HG03565 (cell line): ENCODE results near the gene DNASE2.
"Not testable (repeated sequence)": the region's sequence is repeated elsewhere in the genome, so short reads cannot be mapped to it uniquely, and the experiment has no call there.

Experiments
- ATAC-seq: cut with Tn5 transposase; IDR thresholded peaks from one replicate; pipeline ENCODE4 v1.9.1; 2021; ENCODE audit warnings: mild to moderate bottlenecking, moderate library complexity; ENCODE audit not compliant: unreplicated experiment

DNASE2 gene

GRCh38 chr19:12865746-12866415 is 15.4 kb downstream of the DNASE2 start:
- ATAC-seq, result no peak

GRCh38 chr19:12864721-12865715 is 16.2 kb downstream of the DNASE2 start:
- ATAC-seq, result no peak

DNA sequence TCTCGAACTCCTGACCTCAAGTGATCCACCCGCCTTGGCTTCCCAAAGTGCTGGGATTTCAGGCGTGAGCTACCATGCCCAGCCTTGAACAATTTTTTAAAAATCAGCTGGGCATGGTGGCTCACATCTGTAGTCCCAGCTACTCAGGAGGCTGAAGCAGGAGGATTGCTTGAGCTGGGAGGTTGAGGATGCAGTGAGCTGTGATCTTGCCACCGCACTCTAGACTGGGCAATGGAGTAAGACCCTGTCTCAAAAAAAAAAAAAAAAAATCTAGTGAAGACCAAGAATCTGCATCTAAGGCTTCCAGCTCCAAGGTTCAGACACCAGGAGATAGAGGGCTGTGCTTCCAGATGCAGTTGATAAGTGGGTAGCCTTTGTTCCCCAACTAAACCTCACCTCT is 17.1 kb downstream of the DNASE2 start:
- ATAC-seq, result no peak

DNA sequence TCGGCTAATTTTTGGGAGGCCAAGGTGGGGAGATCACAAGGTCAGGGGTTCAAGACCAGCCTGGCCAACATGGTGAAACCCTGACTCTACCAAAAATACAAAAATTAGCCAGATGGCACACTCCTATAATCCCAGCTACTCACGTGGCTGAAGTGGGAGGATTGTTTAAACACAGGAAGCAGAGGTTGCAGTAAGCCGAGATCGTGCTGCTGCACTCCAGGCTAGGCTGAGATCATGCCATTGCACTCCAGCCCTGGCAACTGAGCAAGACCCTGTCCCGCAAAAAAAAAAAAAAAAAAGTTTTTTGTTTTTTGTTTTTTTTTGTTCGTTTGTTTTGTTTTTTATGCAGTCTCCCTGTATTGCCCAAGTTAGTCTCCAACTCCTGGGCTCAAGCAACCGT is 21.7 kb downstream of the DNASE2 start:
- no peak for ATAC-seq

DNA sequence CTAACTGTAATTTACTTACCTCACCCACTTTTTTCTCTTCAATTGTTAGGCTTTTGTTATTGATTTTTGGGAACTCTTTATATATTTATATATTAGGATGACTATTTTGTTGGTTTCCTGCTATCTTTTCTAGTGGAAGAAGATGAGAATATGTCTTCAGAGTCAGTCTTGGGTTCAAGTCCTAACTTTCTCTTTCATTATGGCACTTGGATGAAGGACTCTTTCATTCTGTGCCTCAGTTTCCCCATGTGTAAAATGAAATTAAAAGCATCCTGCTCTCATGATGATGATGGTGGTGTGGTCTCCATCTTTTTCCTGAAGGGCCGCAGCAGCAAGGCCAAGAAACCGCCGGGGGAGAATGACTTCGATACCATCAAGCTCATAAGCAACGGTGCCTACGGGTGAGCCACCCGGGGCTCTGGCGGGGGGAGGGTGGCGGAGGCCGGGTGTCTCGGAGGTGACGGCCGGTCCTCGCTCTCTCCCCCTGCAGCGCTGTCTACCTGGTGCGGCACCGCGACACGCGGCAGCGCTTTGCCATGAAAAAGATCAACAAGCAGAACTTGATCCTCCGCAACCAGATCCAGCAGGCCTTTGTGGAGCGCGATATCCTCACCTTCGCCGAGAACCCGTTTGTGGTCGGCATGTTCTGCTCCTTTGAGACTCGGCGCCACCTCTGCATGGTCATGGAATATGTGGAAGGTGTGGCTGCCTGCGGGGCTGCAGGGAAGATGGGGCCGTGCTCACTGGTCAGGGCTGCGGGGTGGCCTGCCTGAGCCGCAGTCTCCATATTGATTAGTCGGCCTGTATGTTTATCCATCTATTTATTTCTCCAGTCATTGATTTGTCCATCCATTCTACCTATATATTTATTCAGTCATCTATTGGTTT is 23.0 kb downstream of the DNASE2 start:
- no peak for ATAC-seq

GRCh38 chr19:12856653-12857052 is 24.6 kb downstream of the DNASE2 start:
- ATAC-seq, result no peak

GRCh38 chr19:12847159-12848139 is 33.8 kb downstream of the DNASE2 start:
- peak; percentile 65 for ATAC-seq

- not testable (repeated sequence) for ATAC-seq
Observed at GRCh38 chr19:12846613-12847012, 34.6 kb downstream of the DNASE2 start.

- ATAC-seq, result no peak
Observed at GRCh38 chr19:12843999-12844732, 37.1 kb downstream of the DNASE2 start.

DNA sequence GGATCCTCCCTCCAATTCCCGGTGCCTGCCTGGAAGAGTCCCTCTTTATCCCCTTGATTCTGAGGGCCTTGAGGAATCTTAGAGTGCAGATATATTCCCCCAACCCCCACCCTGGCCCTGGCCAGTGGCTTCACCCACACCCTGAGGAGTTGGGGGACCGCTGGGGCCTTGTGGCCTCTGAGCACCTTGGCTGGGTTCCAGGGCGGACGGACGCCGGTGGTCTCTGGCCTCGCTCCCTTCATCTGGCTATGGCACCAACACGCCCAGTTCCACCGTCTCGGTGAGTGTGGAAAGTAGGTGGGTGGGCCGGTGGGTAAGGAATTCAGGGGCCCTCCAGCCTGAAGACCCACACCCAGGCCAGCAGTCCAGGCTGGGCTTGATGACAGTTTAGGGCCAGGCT is 37.9 kb downstream of the DNASE2 start:
- no peak for ATAC-seq

DNA sequence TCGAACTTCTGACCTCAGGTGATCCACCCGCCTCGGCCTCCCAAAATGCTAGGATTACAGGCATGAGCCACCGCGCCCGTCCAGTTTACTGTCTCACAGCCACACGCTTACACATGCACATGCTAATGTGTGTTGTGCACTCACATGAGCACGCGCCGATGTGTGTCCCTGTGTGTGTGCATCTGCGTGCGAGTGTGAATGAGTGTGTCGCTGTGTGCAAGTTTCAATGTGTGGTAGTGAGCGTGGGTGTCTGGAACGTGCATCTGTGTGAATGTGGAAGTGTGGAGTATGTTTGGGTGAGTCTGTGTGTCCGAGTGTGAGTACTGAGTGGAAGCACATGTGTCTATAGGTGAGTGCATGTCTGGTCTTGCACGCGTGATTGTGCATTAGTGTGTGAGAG is 38.7 kb downstream of the DNASE2 start:
- ATAC-seq, result no peak

DNA sequence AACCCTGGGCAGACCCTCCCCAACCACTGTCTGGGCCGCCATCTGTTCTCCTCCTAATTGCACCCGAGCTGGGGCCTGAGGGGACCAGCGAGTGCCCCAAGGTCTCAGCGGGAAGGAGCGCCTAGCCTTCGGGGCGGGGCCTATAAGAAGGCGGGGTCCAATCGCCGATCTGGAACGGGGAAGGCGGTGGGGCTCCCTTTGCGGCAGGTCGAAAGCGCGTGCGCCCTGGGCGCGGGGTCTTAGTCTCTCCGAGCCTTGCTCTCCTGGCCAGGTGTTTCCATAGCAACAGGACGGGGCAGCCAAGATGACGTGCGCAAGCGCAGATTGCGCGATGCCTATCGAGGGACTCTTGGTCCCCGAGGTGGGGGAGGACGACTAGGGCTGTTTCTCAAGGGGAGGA is 40.2 kb downstream of the DNASE2 start:
- no peak for ATAC-seq

GRCh38 chr19:12840091-12841079 is 40.9 kb downstream of the DNASE2 start:
- ATAC-seq, result no peak

- no peak for ATAC-seq
Observed at GRCh38 chr19:12838886-12839756, 42.1 kb downstream of the DNASE2 start.

GRCh38 chr19:12838182-12838885 is 42.9 kb downstream of the DNASE2 start, which contains the start of gene MAST1:
TSS of gene MAST1 (plus strand) at chr19:12838515. CDS start at chr19:12838573, 58 bp downstream.
- ATAC-seq, result no peak

DNA sequence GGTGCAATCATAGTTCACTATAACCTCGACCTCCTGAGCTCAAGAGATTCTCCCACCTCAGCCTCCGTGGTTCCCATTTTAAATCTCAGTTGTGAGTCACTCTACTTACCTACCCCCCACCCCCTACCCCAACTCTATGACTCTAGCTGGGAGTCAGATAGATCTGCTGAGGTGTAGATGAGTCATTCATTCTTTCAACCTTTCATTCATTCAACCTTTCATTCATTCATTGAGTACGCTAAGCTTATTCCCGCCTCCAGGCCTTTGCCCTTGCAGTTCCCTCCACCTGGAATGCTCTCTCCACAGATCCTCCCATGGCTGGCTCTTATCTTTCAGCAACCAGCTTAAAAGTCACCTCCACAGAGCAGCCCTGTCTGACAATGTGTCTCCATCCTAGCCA is 44.0 kb downstream of the DNASE2 start:
- ATAC-seq, result no peak
